ENCODE data around the gene TTLL5.
"Not testable (repeated sequence)": the region's sequence is repeated elsewhere in the genome, so short reads cannot be mapped to it uniquely, and the experiment has no call there.

- TF ChIP-seq, protein P1, sequence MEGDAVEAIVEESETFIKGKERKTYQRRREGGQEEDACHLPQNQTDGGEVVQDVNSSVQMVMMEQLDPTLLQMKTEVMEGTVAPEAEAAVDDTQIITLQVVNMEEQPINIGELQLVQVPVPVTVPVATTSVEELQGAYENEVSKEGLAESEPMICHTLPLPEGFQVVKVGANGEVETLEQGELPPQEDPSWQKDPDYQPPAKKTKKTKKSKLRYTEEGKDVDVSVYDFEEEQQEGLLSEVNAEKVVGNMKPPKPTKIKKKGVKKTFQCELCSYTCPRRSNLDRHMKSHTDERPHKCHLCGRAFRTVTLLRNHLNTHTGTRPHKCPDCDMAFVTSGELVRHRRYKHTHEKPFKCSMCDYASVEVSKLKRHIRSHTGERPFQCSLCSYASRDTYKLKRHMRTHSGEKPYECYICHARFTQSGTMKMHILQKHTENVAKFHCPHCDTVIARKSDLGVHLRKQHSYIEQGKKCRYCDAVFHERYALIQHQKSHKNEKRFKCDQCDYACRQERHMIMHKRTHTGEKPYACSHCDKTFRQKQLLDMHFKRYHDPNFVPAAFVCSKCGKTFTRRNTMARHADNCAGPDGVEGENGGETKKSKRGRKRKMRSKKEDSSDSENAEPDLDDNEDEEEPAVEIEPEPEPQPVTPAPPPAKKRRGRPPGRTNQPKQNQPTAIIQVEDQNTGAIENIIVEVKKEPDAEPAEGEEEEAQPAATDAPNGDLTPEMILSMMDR (conservative IDR thresholded peaks at IDR 0.05; ENCODE audit: low read depth, low read length), result not testable (repeated sequence)
- TF ChIP-seq MXI1 (IDR thresholded peaks at IDR 0.05; ENCODE audit: borderline replicate concordance, low read depth, low read length); POLR2A (IDR thresholded peaks at IDR 0.05; ENCODE audit: low read depth, low read length); RAD21 (IDR thresholded peaks at IDR 0.05; ENCODE audit: low read length); BHLHE40 (IDR thresholded peaks at IDR 0.05; ENCODE audit: low read depth, low read length); RCOR1 (IDR thresholded peaks at IDR 0.05; ENCODE audit: insufficient replicate concordance, low read length); MAFK (IDR thresholded peaks at IDR 0.05; ENCODE audit: low read depth, low read length); FOS (IDR thresholded peaks at IDR 0.05; ENCODE audit: low read depth, low read length); SMC3 (IDR thresholded peaks at IDR 0.05; ENCODE audit: low read depth, low read length): not testable (repeated sequence)
Measured at GRCh38 chr14:75846694-75847093, 185.6 kb downstream of the TTLL5 start.
